NB4 (cell line): ENCODE data around the gene FBXW5.

ENCODE experiments used
- DNase-seq: peaks from one replicate; pipeline ENCODE4 v3.0.0; 2010; ENCODE audit warnings: low read depth
- H3K4me3 ChIP-seq: one replicate; pipeline ENCODE4 v1.5.1; 2011; ENCODE audit warnings: mild to moderate bottlenecking, low read depth, low read length, moderate library complexity
- MYC ChIP-seq: IDR thresholded peaks from 2 replicates; pipeline ENCODE4 v1.6.1; 2011; ENCODE audit warnings: low read depth, low read length
- POLR2A ChIP-seq: IDR thresholded peaks from 2 replicates; pipeline ENCODE4 v1.6.1; 2011; ENCODE audit warnings: mild to moderate bottlenecking; ENCODE audit not compliant: insufficient read length; ENCODE audit errors: extremely low read depth
- TF ChIP-seq, protein P1 (sequence below): IDR thresholded peaks from 2 replicates; pipeline ENCODE4 v1.6.1; 2011; ENCODE audit warnings: low read depth, low read length
- TF ChIP-seq, protein P2 (sequence below): IDR thresholded peaks from one replicate; pipeline ENCODE4 v1.5.1; 2012; ENCODE audit warnings: low read depth, low read length

Gene FBXW5

DNA sequence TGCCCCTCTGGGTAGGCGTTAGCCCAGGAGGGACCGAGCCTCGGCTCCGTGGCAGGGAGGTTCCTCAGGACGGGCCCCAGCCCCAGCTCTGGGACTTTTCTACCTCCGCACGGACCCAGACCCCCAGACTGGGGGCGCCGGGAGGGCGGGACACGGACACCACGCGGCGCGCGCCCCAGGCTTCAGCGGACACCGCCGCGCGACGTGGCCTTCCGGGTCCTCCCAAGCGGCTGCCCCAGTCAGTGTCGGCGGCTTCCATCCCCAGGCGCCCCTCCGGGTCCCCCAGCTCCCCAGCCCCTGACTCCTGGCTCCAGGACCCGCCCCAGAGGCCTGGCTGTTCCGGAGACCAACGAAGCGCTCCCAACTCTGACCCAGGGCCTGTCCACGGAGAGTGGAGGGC, 41.3 kb upstream of the FBXW5 start:
- TF ChIP-seq, protein P1, sequence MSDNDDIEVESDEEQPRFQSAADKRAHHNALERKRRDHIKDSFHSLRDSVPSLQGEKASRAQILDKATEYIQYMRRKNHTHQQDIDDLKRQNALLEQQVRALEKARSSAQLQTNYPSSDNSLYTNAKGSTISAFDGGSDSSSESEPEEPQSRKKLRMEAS = no peak
- H3K4me3 ChIP-seq = no peak overlapping the region
- no peak for DNase-seq

DNA sequence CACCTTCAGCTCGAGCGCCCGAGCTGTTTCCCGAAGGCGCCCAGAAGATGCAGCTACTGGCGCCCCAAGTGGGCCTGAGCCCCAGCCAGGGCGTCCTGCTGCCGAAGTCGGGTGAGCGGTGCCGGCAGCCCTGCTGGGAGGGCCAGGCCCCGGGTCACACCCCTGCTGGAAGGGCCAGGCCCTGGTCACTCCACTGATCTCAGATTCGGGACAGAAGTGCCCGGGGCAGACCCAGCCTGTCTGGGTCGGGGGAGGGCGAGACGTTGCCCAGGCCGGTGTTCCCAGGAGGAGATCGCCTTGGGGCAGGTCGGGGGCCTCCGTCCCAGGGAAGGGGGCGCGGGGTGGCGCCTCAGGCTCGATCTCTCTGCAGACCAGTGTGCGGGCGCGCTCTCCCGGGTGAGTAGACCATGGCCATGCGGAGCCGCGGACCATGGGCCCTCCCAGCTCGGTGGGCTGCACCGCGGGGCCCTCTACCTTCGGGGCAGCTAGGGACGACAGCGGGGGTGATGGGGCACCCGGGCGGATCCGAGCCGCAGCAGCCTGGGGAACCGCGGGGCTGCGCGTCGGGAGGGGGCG, 40.6 kb upstream of the FBXW5 start:
- TF ChIP-seq, protein P1 = no peak
- TF ChIP-seq MYC (no peak), POLR2A (no peak)
- TF ChIP-seq, protein P2, sequence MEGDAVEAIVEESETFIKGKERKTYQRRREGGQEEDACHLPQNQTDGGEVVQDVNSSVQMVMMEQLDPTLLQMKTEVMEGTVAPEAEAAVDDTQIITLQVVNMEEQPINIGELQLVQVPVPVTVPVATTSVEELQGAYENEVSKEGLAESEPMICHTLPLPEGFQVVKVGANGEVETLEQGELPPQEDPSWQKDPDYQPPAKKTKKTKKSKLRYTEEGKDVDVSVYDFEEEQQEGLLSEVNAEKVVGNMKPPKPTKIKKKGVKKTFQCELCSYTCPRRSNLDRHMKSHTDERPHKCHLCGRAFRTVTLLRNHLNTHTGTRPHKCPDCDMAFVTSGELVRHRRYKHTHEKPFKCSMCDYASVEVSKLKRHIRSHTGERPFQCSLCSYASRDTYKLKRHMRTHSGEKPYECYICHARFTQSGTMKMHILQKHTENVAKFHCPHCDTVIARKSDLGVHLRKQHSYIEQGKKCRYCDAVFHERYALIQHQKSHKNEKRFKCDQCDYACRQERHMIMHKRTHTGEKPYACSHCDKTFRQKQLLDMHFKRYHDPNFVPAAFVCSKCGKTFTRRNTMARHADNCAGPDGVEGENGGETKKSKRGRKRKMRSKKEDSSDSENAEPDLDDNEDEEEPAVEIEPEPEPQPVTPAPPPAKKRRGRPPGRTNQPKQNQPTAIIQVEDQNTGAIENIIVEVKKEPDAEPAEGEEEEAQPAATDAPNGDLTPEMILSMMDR = no peak
- no peak for DNase-seq
- no peak overlapping the region for H3K4me3 ChIP-seq

DNA sequence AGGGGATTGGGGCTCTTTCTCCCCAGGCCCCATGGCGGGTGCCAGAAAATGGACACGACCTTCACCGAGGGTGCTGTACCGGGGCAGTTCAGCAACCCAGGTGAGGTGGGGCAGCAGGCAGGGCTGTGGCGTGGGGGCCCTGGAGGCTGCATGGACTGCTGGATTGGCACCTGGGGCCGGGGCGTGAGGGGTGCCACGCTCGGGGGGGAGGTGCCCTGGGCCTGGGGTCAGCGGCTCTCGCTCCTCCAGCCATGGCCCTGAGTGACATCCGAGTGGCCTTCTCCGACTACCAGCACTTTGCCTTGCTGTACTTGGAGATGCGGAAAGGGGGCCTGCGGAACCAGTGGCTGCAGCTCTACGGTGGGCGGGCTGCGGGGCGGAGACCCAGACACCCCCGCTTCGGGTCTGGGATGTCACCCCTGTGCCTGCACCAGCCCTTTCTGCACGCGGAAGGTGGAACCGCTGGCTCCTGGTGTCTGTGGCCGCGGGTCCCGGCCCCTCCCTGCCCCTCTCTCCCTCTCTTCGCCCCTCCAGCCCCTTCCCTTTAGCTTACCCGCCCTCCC, 40.0 kb upstream of the FBXW5 start:
- TF ChIP-seq, protein P1 = no peak
- TF ChIP-seq POLR2A (no peak), MYC (no peak)
- TF ChIP-seq, protein P2 = no peak
- DNase-seq = no peak
- H3K4me3 ChIP-seq = no peak overlapping the region

DNA sequence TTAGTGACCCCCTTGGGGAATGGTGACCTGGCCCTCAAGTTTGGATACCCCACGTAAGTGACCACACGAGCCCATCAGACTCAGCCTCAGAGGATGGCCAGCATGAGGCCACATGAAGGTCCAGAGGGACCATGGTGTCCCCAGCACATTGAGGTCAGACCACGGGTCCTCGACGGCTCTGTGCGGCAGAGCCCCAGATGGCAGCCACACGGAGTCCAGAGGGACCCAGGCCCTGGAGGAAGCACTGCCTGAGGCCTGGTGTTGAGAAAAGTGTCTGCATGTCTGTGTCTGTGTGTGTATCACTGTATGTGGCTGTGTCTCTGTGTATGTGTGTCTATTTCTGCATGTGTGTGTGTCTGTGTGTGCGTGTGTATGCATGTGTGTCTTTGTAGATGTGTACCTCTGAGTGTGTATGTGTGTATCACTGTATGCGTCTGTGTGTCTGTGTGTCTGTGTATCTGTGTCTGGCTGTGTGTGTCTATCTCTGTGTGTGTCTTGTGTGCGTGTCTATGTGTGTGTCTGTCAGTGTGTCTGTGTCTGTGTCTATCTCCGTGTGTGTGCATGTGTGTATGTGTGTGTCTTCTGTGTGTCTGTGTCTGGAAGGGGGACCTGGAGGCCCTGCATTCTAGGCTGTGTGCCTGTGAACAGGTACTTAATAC, 39.2 kb upstream of the FBXW5 start:
- no peak for DNase-seq
- no peak overlapping the region for H3K4me3 ChIP-seq
- TF ChIP-seq, protein P1 = no peak
- TF ChIP-seq, protein P2 = no peak
- TF ChIP-seq MYC (no peak), POLR2A (no peak)

DNA sequence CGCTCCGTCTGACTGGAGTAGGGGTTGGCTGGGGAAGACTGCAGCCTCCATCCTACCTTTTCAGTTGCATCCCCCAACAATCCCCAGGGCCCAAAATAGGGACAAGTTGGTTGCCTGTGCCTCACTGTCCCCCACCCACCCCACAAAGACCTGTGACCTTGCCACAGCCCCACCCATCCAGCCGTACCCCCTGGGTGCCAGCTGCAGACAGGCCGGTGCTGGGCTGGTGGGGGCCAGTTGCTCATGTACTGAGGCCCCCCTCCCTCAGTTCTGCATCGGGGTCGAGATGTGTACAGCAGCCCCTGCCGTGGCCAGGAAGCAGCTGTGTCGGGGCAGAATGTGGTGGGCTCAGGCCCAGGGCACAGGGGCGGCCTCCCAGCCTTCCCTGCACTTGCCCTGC, 38.6 kb upstream of the FBXW5 start:
- H3K4me3 ChIP-seq = no peak overlapping the region
- no peak for DNase-seq
- TF ChIP-seq, protein P2 = no peak

DNA sequence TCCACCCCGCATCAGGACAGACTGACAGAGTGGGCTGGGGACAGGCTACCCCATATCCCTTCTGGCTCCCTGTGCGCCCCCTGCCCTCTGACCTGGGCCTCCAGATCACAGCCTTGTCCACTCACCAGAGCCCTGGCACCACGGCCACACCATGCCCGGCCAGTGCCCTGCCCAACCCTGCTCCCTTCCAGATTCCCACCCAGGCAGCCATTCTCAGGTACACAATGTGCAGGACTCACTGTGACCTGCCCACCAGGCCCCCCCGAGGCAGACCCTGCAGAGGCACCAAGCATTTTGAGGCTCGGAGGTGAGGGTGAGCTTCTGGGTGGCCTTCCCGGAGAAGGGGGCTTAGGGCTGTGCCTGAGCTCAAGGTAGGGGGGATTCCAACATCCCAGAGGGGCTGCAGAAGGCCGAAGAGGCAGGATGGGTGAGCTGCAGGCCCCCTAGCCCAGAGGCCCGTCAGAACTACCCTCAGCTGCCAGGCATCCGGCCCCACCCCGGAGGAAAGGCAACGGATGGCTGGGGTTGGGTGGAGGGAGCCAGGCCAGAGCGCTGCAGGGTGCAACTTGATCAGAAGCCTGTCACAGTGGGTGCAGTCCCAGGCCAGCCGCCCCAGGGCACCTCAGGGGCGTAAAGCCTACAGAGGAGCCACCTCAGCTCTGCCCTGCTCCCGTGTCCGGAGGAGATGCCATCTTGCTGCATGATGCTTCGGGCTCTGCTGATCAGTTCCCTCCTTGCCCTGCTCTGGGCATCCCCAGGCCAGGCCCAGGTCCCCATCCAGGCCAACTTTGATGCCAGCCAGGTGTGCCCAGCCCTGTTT, 37.9 kb upstream of the FBXW5 start, which contains the start of gene LCNL1:
Gene LCNL1 (plus strand): TSS at position 762 of the 820 bp plus-strand sequence. CDS start 594 bp downstream, outside the sequence.
- TF ChIP-seq POLR2A (no peak), MYC (no peak)
- TF ChIP-seq, protein P1 = no peak
- TF ChIP-seq, protein P2 = no peak
- DNase-seq = no peak
- no peak within 1 kb of the TSS for H3K4me3 ChIP-seq
